AG04450 (cell line): Measurements from ENCODE around the gene NOTCH4. TPM values are rescaled to one million over a fixed set of nuclear protein-coding genes. Genes with fewer than 3 reads are reported as not detected.
"Not testable (repeated sequence)": the region's sequence is repeated elsewhere in the genome, so short reads cannot be mapped to it uniquely, and the experiment has no call there.

ENCODE experiments used
- CTCF ChIA-PET: fragments of 300-600, 350-600 bp; formaldehyde crosslinking; extraction: SDS; loops from one replicate; lab custom pipeline; 2022; ENCODE audit warnings: antibody characterized with exemption, inconsistent platforms; lab: Charles Lee
- POLR2A ChIA-PET: fragments of 350-600 bp; formaldehyde crosslinking; extraction: SDS; loops from one replicate; lab custom pipeline; 2021; ENCODE audit warnings: antibody characterized with exemption, inconsistent platforms; lab: Yijun Ruan, JAX
- DNase-seq: peaks from one replicate; pipeline ENCODE4 v3.0.0-alpha.2; 2011; ENCODE audit warnings: low read depth, low spot score
- H3K27ac ChIP-seq: one replicate; pipeline ENCODE4 v1.5.1; 2012; ENCODE audit warnings: low read depth, low read length, control low read depth
- H3K27me3 ChIP-seq: one replicate; pipeline ENCODE4 v1.6.0; 2012; ENCODE audit warnings: low read length; ENCODE audit not compliant: control insufficient read depth, insufficient read depth
- H3K4me3 ChIP-seq: 2 replicates; pipeline ENCODE4 v1.5.1; 2011; ENCODE audit warnings: mild to moderate bottlenecking, low read depth, low read length, control low read depth
- H3K9me3 ChIP-seq: 2 replicates; pipeline ENCODE4 v1.5.1; 2012; ENCODE audit warnings: low read length; ENCODE audit not compliant: control insufficient read depth, insufficient read depth
- CTCF ChIP-seq: IDR thresholded peaks from 2 replicates; pipeline ENCODE4 v1.5.1; 2011; ENCODE audit warnings: low read depth, low read length, control low read depth, inconsistent platforms
- polyA plus RNA-seq: library from polyadenylated mRNA; depleted of rRNA; stranded (reverse); fragments of >200 nt; gene quantifications from 2 replicates; pipeline ENCODE4 v1.2.3, GENCODE V29; 2011

Gene NOTCH4
- polyA plus RNA-seq, 1 experiment, result 0.55 TPM

DNA sequence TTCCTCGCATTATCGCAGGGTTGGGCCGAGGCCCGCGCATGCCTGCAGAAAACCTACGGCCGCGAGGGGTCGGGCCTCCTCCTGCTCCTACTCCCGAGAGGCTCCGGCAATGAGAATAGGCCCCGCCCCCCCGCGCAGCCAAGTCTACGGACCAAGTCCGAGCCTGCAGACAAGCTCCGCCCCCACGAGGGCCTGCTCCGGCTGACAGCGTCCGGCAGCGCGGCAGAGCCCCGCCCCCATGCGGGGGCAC is 28.3 kb downstream of the NOTCH4 start:
- ChIA-PET CTCF (interaction anchor here (0.6 to 2.1 kb wide), 32 partner anchors 8 to 1933 kb away, joined by 3 to 18 read pairs (median 4); partner anchors contain the start of genes AGPAT1, ATF6B, ATP6V1G2 and EGFL8), POLR2A (interaction anchor here (0.7 to 2.0 kb wide), 7 partner anchors 19 to 1122 kb away, joined by 3 to 30 read pairs (median 11); partner anchors contain the start of genes ATF6B, FKBPL and ZBTB22)
- no peaks in the 10 kb centered on the region for H3K27me3 ChIP-seq
- TF ChIP-seq CTCF, result peak; percentile 56
- no peak overlapping the region for H3K27ac ChIP-seq
- peak overlapping the region; percentile 83 for H3K4me3 ChIP-seq
- no peaks in the 10 kb centered on the region; the same call in 1 of the 2 replicates for H3K9me3 ChIP-seq
- peak; percentile 100 for DNase-seq

GRCh38 chr6:32194825-32195651 is 28.8 kb downstream of the NOTCH4 start:
- H3K4me3 ChIP-seq, result peak overlapping the region; percentile 60
- POLR2A ChIA-PET, result interaction anchor here (0.5 to 2.0 kb wide), 8 partner anchors 18 to 1123 kb away, joined by 3 to 30 read pairs (median 8); partner anchors contain the start of genes ATF6B, FKBPL and ZBTB22
- peak overlapping the region; percentile 84 for H3K27ac ChIP-seq
- H3K27me3 ChIP-seq, result no peaks in the 10 kb centered on the region
- no peak for DNase-seq
- H3K9me3 ChIP-seq, result no peaks in the 10 kb centered on the region; the same call in 1 of the 2 replicates
- CTCF ChIA-PET, result interaction anchor here (0.5 to 2.1 kb wide), 31 partner anchors 9 to 1018 kb away, joined by 3 to 18 read pairs (median 4); partner anchors contain the start of genes AGPAT1, ATF6B, ATP6V1G2 and EGFL8
- peak; percentile 65 for TF ChIP-seq CTCF

DNA sequence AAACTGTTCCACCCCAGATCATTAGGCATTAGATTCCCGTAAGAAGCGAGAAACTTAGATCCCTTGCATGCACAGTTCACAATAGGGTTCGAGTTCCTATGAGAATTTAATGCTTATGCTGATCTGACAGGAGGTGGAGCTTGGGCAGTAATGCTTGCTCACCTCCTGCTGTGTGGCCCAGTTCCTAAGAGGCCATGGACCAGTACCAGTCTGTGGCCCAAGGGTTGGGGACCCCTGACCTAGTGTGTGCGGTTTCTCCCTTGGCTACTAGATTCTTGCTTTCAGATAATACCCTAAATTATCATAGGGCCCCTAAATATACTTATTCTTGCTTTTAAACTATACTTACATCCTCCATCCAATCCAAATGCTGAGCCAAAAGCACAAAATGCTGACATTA is 29.5 kb downstream of the NOTCH4 start:
- no peak overlapping the region for H3K27ac ChIP-seq
- TF ChIP-seq CTCF, result no peak
- H3K9me3 ChIP-seq, result peaks cover 1% of the 10 kb centered on the region; the same call in 1 of the 2 replicates
- no peaks in the 10 kb centered on the region for H3K27me3 ChIP-seq
- no peak overlapping the region for H3K4me3 ChIP-seq
- ChIA-PET POLR2A (interaction anchor here (1.8 kb wide), 1 partner anchor 777 kb away, joined by 30 read pairs; no protein-coding TSS in a partner anchor), CTCF (interaction anchor here (1.2 to 2.0 kb wide), 4 partner anchors 15 to 75 kb away, joined by 3 to 13 read pairs (median 8); partner anchors contain the start of genes ATF6B and PRRT1)
- no peak for DNase-seq

- DNase-seq, H3K27ac ChIP-seq, H3K27me3 ChIP-seq, H3K9me3 ChIP-seq, CTCF ChIA-PET, H3K4me3 ChIP-seq: not testable (repeated sequence)
- POLR2A ChIA-PET, result interaction anchor here (1.0 kb wide), 1 partner anchor 17 kb away, joined by 3 read pairs; the partner anchor contains the start of gene AGPAT1
Observed at GRCh38 chr6:32193096-32193495, 30.8 kb downstream of the NOTCH4 start.

- H3K27me3 ChIP-seq, result no peaks in the 10 kb centered on the region
- ChIA-PET POLR2A (interaction anchor here (1.0 kb wide), 1 partner anchor 16 kb away, joined by 3 read pairs; the partner anchor contains the start of gene AGPAT1), CTCF (no interaction called here)
- peaks cover 4% of the 10 kb centered on the region; the same call in 1 of the 2 replicates for H3K9me3 ChIP-seq
- peak within 1 kb of the TSS; percentile 39 for H3K27ac ChIP-seq
- H3K4me3 ChIP-seq, result 0 out of 2 replicates have a peak within 1 kb of the TSS, but pooled peaks have one; percentile 10
- no peak for TF ChIP-seq CTCF
- DNase-seq, result no peak
Observed at GRCh38 chr6:32192608-32193039, 31.2 kb downstream of the NOTCH4 start, which contains the start of gene GPSM3. Gene GPSM3, minus strand, starts transcription at chr6:32192643. Its CDS starts 130 bp downstream, at chr6:32192513.
